NCI-H82 treated with DMSO at 0.1 percent for 48 hours (cell line): Measurements from ENCODE around the gene UTS2B.
"Not testable (repeated sequence)": the region's sequence is repeated elsewhere in the genome, so short reads cannot be mapped to it uniquely, and the experiment has no call there.

Experiments used
- DNase-seq: peaks from one replicate; lab custom pipeline; 2025; ENCODE audit not compliant: unreplicated experiment; lab: John Stamatoyannopoulos, UW

The UTS2B gene

DNA sequence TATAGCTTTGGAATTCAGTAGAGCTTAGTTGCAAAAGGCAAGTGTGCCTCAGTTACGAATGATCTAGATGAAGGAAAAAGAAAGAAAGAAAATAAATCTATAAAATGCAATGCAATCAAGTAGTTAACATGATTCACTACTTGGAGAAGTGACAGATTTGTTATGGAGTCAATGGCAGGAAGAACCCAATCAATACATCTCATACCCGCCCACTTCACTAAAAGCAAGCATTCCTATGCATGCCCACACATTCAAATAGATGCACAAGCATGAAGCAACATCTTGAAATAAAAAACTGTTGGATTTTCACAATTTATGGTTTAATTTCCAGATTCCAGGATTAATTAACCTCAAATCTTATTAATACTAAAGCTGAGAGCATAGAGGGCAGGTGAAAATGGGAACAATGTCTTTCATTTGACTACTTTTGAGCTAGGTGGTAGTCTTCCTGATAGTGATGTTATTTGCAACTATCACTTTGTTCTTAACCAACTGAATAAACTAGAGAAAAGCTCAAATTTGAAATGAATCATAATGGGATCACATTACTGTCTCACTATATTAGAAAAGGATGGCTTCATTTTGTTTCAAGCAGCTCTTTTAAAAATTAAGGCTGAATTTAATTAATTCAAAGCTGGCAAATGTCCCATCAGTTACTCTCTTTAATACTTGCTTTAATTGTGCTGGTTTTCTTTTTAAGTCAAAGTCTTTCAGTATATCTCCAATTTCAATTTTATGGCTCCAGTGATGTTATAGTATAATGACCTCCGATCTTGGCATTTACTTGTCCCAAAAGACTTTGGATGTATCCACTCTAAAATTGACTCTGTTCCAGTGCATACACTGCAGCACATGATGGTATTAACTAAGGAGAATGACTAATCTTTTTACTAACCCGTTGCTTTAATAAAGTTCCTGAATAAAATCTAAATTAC lies 47.8 kb downstream of the UTS2B start:
- DNase-seq = no peak

DNA sequence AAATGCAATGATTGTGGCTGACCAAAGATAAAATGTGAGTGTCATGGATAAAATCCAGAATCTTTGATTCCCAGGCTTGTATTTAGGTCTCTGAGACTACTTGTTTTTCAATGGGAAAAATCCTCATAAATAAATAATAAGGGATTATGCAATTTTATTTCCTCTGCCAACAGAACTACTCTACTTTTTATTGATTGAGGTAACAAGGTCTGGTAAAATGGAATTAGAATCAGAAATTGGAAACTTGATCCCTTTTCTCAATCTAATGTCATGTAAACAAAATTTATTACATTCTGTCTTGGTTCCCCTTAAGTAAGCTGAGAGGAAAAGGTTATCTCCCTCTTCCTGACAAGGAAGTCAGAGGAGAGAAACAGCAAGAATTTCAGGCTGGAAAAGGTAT lies 49.4 kb downstream of the UTS2B start:
- no peak for DNase-seq

DNA sequence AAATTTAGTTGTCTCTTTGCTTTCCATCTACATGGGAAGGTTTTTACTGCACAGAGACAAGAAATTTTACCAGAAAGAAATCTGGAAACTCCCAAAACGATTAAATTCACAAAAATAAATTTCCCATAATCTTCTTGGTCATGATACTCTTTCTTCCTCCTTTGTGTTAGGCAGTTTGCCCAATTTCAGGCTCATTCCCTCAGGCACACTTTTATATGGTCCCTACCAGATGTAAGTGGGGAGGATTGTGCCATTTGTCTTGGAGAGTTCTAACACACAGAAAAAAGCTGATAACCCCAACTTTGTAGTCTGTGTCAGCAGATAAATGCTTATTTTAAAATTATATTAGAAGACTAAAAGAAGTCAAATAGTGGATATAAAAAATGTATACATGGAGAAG lies 50.2 kb downstream of the UTS2B start:
- DNase-seq = no peak

DNA sequence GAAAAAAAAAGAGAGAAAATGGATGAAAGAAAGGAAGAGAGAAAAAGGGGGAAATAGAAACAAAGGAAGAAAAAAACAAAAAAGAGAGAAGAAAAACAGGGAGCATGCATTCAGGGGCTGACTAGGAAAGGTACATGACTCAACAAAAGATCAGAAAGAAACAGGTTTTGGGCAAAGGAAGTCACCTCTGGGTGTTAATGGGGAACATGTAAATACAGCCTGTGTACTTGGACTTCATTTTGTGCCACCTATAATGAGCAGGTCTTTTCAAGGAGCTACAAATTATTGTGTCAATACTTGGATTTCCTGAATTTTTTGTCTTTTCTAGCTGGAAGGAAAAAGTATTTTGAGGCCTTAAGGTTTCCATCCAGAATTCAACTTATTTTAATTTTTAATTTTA lies 54.6 kb downstream of the UTS2B start:
- DNase-seq = no peak

DNA sequence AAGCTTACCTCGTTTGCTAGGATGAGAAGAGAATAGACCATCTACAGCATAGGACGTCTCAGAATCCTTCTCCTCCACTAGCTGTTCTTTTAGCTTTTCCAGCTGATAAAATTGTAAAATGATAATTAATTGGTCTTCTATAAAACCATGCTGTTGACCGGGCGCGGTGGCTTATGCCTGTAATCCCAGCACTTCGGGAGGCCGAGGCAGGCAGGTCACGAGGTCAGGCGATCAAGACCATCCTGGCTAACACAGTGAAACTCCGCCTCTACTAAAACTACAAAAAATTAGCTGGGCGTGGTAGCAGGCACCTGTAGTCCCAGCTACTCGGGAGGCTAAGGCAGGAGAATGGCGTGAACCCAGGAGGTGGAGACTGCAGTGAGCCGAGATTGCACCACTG lies 55.1 kb downstream of the UTS2B start:
- DNase-seq = not testable (repeated sequence)

DNA sequence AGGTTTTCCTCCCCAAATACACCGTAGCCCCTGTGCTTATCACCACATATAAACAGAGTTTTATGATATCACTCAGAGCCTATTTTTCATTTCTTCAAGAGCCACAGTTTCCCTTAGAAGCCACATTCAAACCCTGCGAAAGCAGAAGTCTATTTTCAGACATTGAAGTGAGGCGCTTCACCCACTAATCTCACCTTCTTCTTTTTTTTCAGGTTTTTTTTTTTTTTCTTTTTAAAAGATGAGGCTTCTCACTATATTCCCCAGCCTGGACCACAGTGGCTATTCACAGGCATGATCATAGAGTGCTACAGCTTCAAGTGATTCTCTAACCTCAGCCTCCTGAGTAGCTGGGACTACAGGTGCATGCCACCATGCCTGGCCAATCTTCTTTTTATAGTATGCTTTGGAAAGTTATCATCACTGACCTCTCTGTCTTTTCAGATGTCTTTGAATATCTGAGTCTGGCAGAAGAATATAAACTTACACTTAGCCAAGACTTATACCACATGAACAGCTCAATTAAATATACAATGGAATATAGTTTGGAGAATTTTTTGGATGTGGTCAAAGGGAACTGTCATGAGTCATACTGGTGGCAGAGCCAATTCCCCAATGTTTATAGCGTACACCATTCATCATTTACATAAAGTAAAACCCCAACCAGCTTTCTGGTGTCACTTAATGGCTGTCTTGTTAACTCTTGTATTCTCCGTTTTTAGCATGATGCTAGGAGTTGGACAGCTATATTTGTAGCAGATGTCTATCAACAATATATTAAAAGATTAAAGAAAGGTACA lies 60.8 kb downstream of the UTS2B start:
- no peak for DNase-seq

DNA sequence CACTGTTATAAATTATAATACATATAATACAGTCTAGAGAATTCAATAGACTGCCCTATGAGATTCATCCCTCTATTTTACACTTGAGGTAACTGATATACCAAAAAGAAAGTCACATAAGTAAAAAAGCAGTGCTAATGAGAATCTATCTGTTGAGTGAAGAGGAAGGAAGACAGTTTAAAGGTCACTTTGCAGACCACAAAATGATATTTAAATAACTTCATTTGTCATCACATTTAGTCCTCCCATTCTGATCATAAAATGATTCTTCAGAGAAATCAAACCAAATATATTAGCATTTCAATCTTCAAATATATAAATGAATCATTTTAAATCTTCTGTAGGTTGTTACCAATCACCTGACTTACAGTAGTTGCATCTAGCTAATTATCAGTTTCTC lies 61.6 kb downstream of the UTS2B start:
- DNase-seq = no peak

DNA sequence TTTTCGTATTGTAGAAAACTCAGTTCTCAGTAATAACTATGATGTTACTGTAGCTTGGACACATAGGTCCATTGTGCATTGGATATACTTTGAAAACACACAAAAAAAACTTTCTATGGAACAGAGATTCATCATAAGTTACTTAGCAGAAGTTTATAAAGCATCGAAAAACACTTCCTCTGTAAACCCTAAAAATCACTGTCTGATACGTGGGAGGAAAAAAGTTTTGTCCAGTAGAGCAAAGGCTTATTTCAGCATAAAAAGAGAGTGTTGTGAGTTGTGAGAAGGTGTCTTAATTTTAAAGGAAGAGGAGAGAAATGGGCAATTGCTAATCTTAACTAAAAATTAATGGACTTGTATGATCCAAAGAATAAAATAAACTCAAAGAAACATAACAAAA lies 66.5 kb downstream of the UTS2B start:
- no peak for DNase-seq

DNA sequence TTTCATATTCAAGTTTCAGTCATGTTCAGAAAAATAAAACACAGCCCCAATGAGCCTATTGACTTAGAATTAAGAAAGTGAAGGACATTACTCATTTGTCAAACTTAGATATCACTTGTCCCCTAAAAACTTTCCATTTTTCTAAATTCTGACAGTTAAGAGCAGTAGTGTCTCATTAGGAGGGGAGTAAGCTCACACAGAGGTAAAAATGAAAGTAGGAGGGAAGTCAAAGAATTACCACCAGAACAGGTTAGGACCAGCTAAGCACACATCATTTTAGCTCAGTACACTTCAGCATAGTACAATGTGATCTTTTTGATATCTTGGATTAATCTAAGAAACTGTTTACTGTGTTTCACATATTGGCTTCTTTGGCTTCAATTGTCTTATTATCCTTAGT lies 67.0 kb downstream of the UTS2B start:
- no peak for DNase-seq

DNA sequence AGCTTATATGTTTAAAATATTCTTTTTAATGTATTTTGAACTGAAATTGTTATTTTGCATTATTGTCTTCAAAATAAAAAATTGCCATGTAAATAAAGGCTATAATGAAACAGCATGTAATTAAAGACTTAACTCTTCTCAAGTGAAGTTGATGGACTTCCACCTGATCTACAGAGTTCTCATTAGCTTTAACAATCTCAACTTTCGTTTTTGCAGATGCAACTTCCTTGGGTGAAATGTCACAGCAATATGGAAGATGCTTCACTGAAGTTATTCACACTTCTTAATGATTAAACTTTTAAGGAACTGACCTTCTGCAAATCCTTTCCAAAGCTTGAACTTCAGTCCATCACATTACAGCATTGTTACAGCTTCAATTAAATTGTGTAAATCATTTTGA lies 67.7 kb downstream of the UTS2B start:
- DNase-seq = no peak

DNA sequence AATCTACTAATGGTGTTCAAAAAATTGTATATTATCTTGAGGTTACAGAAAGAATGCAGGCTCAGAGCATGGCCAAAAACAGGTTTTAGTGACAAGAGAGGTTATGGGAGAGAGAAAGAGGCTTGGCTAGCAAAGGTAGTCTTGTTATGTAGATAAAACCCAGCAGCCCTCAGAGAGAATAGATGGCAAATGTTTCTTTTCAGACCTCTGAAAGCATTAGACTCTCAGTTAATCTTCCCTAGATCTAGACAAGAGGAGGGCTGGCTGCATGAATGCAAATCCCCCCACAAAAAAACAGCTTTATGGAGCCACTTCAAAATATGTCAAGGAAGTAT lies 69.1 kb downstream of the UTS2B start:
- DNase-seq = no peak

DNA sequence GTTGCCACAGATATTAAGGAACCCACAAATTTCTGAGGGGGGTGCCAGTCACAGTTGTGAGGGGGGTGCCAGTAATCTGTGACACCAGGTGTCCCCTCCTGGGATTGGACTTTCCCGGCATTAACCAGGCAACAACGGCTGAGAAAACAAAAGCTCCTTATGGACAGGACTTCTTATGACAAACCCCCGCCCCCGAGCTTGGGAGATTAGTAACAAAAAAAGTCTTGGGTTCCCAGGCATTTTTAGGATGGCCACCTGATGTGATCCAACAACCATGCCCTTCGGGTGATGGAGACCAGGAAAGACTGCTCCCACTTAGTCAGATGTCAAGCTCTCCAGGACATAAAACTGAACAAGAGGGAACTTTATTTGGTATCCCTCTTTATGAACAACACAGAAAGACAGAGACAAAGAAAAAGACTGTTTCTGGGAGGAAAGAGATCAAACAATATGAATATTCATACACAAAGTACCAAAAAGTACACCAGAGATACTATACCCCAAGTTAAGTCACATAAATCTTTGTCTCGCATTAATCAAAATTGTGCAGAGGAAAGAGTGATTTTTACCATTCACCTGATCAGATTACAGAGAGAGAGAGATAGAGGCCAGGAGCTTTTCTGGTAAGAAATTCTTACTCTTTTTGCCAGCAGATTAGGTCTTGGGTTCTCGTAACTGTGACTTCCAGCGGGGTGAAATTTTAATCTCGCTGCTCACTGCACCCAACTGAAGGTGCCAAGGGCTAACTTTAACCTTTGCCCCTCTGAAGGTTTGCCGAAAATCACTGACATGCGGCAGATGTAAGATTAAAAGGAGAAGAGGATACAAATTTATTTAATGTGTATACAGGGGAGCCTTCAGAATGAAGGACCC lies 69.7 kb downstream of the UTS2B start:
- DNase-seq = peak; percentile 60

DNA sequence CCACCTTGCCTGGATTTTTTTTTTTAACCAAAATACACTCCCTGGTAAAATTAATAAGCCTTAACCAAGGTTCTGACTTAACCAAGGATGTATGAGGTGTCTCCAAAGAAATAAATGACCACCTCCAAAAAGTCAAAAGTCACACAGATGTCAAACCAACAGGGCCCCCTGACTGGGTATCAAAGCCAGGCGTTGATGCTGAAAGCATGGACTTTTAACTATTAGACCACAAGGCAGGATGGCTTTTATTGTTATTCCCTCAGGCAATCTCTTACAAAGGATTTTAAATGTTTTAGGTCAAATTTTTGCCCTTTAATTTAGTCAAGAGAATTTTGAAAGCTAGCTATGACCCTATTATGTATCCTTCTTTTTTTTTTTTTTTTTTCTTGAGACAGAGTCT lies 70.8 kb downstream of the UTS2B start:
- no peak for DNase-seq

DNA sequence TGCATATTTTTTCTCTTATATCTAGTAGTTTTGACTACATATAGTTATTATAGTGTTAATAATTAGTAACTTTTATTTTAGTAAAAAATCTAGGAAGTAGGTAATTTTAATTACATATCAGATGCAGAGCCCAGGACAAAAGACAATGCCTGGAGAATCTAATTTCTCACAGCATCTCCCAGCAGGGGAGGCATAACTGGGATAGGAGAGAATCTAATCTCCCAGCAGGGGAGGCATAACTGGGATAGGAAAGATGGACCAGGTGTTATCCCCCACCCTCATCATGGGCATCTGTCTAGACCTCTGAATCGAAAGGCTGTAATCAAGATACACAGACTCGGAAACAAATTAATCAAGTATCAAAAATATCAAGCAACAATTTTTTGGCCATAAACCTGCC lies 73.0 kb downstream of the UTS2B start:
- no peak for DNase-seq

DNA sequence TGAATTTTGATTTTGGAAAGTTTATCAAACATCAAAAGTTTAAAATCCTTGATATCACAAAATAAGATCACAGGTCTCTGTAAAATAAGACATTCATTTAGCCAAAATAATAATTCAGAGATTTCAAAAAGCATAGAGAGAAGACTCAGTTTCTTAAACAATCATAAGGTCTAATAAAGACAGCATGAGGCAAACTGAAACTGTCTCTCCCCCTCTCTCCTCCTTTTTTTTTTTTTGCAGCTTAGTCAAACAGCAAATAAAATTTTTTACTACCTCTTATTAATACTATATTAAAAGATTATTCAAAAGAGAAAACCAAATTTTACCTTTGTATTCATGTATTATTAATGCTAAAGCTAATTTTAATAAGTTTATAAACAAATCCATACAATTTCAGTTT lies 73.9 kb downstream of the UTS2B start:
- no peak for DNase-seq

DNA sequence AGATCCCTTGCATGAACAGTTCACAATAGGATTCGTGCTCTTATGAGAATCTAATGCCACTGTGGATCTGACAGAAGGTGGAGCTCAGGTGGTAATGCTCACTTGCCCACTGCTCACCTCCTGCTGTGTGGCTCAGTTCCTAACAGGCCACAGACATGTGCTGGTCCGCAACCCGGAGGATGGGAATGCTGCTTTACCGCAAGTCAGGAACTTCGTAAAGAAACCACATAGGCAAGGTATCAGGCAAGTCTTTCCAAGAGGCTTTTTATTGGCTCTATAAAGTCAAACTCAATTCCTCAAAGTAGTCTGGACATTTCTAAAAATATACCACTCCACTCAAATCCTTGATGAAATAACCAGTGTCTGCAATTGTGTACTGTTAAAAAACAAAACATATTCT lies 75.2 kb downstream of the UTS2B start:
- no peak for DNase-seq

DNA sequence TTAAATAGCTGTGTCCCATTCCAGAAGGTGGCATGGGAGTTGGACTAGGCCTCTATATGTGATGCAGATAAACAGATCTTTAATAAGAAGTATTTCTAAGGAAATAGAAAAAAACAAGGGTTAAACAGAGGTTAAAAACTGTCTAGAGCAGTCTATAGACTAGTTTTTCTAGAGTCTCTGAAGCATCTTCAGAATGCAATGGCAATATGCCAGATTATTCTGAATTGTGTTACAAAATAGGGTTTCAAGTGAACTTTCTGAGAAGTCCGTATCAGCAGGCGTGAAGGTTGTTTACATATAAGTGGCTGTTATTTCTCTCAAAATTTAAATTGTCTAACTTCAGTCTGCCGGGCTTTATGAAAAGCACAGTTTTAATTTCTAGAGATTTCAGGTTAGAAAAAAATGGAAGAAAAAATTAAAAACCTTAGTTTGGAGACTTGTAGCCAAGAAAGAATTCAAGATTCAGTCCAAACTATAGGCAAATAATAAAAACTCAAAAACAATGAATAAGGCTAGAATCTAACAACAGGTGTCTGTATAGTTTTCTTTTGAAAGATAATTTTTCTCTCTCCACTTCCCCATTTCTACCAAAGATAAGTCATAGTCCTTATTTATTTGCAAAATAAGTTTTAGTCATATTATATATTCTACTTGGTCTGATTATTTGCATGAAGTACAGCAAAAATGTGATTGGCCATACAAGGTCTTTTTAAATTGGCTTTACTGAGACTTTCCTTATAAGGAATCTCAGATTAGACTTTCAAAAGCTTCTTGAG lies 76.0 kb downstream of the UTS2B start:
- no peak for DNase-seq

DNA sequence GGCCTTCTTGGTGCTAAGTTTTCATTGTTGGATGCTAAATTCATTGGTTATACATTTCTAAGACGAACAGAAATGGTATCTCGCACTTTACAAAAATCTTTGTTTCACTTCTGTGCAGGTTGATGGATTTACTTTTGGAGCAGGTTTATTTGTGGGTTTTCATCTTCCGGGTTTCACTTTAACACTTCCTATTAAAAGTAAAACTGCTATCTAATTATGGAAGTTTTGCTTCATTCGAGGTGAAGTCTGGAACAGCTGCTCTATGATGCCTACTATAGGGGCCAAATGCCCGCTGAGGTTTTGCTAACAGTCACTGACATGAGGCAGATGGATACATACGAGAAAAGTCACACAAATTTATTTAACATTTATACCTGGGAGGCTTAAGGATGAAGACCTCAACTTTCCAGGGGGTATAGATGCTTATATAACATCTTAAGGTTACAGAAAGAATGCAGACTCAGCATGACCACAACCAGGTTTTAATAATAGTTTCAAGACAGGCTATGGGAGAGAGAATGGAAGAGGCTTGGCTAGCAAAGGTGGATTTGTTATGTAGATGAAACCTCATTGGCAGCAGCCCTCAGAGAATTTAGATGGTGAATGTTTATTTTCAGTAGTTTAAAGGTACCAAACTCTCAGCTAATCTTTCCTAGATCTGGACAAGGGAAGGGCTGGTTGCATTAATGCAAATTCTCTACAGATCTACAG lies 77.1 kb downstream of the UTS2B start:
- no peak for DNase-seq

DNA sequence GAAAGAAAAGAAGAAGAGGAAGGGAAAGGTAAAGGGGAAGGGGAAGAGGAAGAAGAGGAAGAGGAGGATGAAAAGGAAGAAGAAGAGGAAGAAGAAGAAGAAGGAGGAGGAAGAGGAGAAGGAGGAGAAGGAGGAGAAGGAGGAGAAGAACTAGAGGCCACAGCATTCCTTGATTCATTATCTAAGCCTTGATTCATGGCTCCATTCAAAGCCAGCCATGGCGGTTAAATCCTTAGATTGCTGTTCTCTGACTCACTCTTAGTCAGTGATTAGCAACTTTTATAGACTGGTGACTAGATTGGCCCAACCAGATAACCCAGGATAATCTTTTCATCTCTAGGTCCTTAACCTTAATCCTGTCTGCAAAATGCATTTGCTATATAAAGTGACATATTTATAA lies 83.7 kb downstream of the UTS2B start:
- no peak for DNase-seq

DNA sequence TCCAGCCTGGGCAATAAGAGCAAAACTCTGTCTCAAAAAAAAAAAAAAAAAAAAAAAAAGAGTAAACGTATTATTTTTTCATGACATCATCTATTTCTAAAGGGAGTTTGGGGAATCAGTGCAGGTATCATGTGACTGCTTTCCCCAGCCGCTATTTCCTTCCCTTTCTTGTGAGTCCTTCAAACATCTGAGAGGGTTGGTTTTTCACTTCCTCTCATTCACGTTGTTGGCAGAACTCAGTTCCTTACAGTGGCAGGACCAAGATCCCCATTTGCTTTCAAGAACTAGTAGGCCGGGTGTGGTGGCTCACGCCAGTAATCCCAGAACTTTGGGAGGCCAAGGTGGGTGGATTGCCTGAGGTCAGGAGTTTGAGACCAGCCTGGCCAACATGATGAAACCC lies 84.3 kb downstream of the UTS2B start:
- not testable (repeated sequence) for DNase-seq
